PC-3 (cell line): ENCODE results near the gene SPSB1. TPM values are rescaled to one million over a fixed set of nuclear protein-coding genes. Genes with fewer than 3 reads are reported as not detected.

Experiments used
- ATAC-seq: fragments of 200-7000 bp; cut with Tn5 transposase; 2 replicates; pipeline ENCODE4 v1.9.1; 2020; ENCODE audit warnings: mild to moderate bottlenecking, moderate library complexity
- BruUV-seq: library from RNA; stranded (reverse); fragments of 400-500 nt; replicated peaks from 2 replicates; lab custom pipeline; 2021; lab: Mats Ljungman, UMichigan
- CTCF ChIA-PET: fragments of 300-600 bp; sonication (Branson Sonifier 250); formaldehyde crosslinking; loops from one replicate; lab custom pipeline; 2022; ENCODE audit warnings: antibody characterized with exemption; lab: Charles Lee
- POLR2A ChIA-PET: fragments of 300-600 bp; sonication (Branson Sonifier 250); formaldehyde crosslinking; loops from one replicate; lab custom pipeline; 2022; ENCODE audit warnings: antibody characterized with exemption; ENCODE audit not compliant: unreplicated experiment; lab: Charles Lee
- DNase-seq: peaks from one replicate; pipeline ENCODE4 v3.0.0-alpha.2; 2015
- H2AFZ ChIP-seq: fragments of 300-600 bp; sonication (generic); 2 replicates; pipeline ENCODE4 v1.6.0; 2016; ENCODE audit warnings: antibody characterized with exemption, low read length
- H3F3A ChIP-seq: fragments of 300-600 bp; sonication (generic); one replicate; pipeline ENCODE4 v1.6.0; 2017; ENCODE audit warnings: antibody characterized with exemption, low read length, control low read depth, mild to moderate bottlenecking; ENCODE audit not compliant: unreplicated experiment
- H3K27ac ChIP-seq: fragments of 300-600 bp; sonication (generic); 2 replicates; pipeline ENCODE4 v1.5.1; 2016; ENCODE audit warnings: mild to moderate bottlenecking, low read length
- H3K27me3 ChIP-seq: fragments of 300-600 bp; sonication (generic); 2 replicates; pipeline ENCODE4 v1.6.1; 2016; ENCODE audit warnings: low read length, mixed read lengths
- H3K36me3 ChIP-seq: fragments of 300-600 bp; sonication (generic); 2 replicates; pipeline ENCODE4 v1.6.1; 2016; ENCODE audit warnings: low read depth, mixed run types, low read length, mixed read lengths
- H3K4me1 ChIP-seq: fragments of 300-600 bp; sonication (generic); 2 replicates; pipeline ENCODE4 v1.5.1; 2016; ENCODE audit warnings: low read length; ENCODE audit not compliant: insufficient read depth
- H3K4me2 ChIP-seq: fragments of 300-600 bp; sonication (generic); 2 replicates; pipeline ENCODE4 v1.6.0; 2016; ENCODE audit warnings: low read length
- H3K4me3 ChIP-seq: fragments of 300-600 bp; sonication (generic); 2 replicates; pipeline ENCODE4 v1.5.1; 2016; ENCODE audit warnings: mild to moderate bottlenecking, low read length, mixed read lengths
- H3K79me2 ChIP-seq: fragments of 300-600 bp; sonication (generic); 2 replicates; pipeline ENCODE4 v1.6.1; 2017; ENCODE audit warnings: low read length, mixed read lengths
- H3K9ac ChIP-seq: fragments of 300-600 bp; sonication (generic); 2 replicates; pipeline ENCODE4 v1.6.0; 2016; ENCODE audit warnings: mild to moderate bottlenecking, low read length
- H3K9me2 ChIP-seq: fragments of 300-600 bp; sonication (generic); replicated peaks from 2 replicates; pipeline ENCODE4 v1.6.1; 2016; ENCODE audit warnings: mixed run types, low read length, mixed read lengths
- H3K9me3 ChIP-seq: fragments of 300-600 bp; sonication (generic); 2 replicates; pipeline ENCODE4 v1.6.1; 2016; ENCODE audit warnings: low read length, mixed read lengths
- H4K20me1 ChIP-seq: fragments of 300-600 bp; sonication (generic); 2 replicates; pipeline ENCODE4 v1.6.1; 2016; ENCODE audit warnings: low read length, mixed read lengths
- CTCF ChIP-seq: fragments of 300-600 bp; sonication (generic); conservative IDR thresholded peaks from 2 replicates; pipeline ENCODE4 v1.5.1; 2017; ENCODE audit warnings: antibody characterized with exemption, low read depth, mild to moderate bottlenecking, low read length
- EZH2 ChIP-seq: fragments of 300-600 bp; sonication (generic); IDR thresholded peaks from one replicate; pipeline ENCODE4 v1.6.1; 2017; ENCODE audit warnings: antibody characterized with exemption, mild to moderate bottlenecking, low read length; ENCODE audit not compliant: unreplicated experiment
- EZH2phosphoT487 ChIP-seq: fragments of 300-600 bp; sonication (generic); IDR thresholded peaks from 2 replicates; pipeline ENCODE4 v1.6.1; 2018; ENCODE audit warnings: mild to moderate bottlenecking, antibody characterized with exemption, low read length, borderline replicate concordance
- intact Hi-C: fragments of 100-400 bp; cut with micrococcal nuclease; formaldehyde crosslinking; loops from 2 replicates; pipeline ENCODE4 v1.9.0; 2023
- total RNA-seq: library from RNA; depleted of rRNA; stranded (reverse); fragments of >200 nt; gene quantifications from 2 replicates; pipeline ENCODE4 v1.2.3, GENCODE V29; 2014

Gene SPSB1
- total RNA-seq, 1 experiment from 2014 or later = 18.1 TPM

- intact Hi-C loops = loop anchor here (5.0 kb wide), 1 partner anchor 122 kb away; the partner anchor contains the start of gene SPSB1
Observed at GRCh38 chr1:9413877-9414213, 121.2 kb downstream of the SPSB1 start.

GRCh38 chr1:9416506-9416905, 123.8 kb downstream of the SPSB1 start:
- no peak for TF ChIP-seq EZH2
- TF ChIP-seq EZH2phosphoT487 = no peak
- TF ChIP-seq CTCF = no peak
- Histone ChIP-seq H4K20me1 (no peaks in the 10 kb centered on the region), H3K4me3 (no peak overlapping the region), H3K36me3 (no peaks in the 10 kb centered on the region), H3K9ac (no peak overlapping the region), H3K79me2 (no peaks in the 10 kb centered on the region), H3K27ac (no peak overlapping the region), H3K27me3 (no peaks in the 10 kb centered on the region), H2AFZ (no peak overlapping the region), H3K9me2 (no peaks in the 10 kb centered on the region), H3K4me2 (no peak overlapping the region), H3K9me3 (no peaks in the 10 kb centered on the region), H3F3A (no peaks in the 10 kb centered on the region), H3K4me1 (peaks cover 19% of the 10 kb centered on the region)
- CTCF ChIA-PET = no interaction called here
- POLR2A ChIA-PET = no interaction called here
- BruUV-seq = no TSS peak
- DNase-seq (no peak), ATAC-seq (no peak)
- intact Hi-C loops = no loop called here

More at GRCh38 chr1:9413877-9414213, 121.2 kb downstream of the SPSB1 start:
- BruUV-seq = no TSS peak
- H3K4me1 ChIP-seq = peaks cover 19% of the 10 kb centered on the region
- no peaks in the 10 kb centered on the region for H3K79me2 ChIP-seq
- no peaks in the 10 kb centered on the region for H3F3A ChIP-seq
- POLR2A ChIA-PET = no interaction called here
- ATAC-seq (no peak; the same call in 1 of the 2 replicates), DNase-seq (no peak)
- CTCF ChIA-PET = no interaction called here
- H2AFZ ChIP-seq = peak overlapping the region; percentile 59
- H3K4me2 ChIP-seq = peak overlapping the region; percentile 62
- no peak overlapping the region for H3K4me3 ChIP-seq
- H3K9me2 ChIP-seq = no peaks in the 10 kb centered on the region
- no peaks in the 10 kb centered on the region for H3K9me3 ChIP-seq
- no peak for TF ChIP-seq EZH2
- H4K20me1 ChIP-seq = no peaks in the 10 kb centered on the region
- no peaks in the 10 kb centered on the region for H3K27me3 ChIP-seq
- peak overlapping the region; percentile 13; the same call in 1 of the 2 replicates for H3K9ac ChIP-seq
- H3K27ac ChIP-seq = peak overlapping the region; percentile 65
- H3K36me3 ChIP-seq = no peaks in the 10 kb centered on the region

- intact Hi-C loops = no loop called here
- no peak for TF ChIP-seq EZH2
- TF ChIP-seq CTCF = no peak
- H3K27ac ChIP-seq = no peak overlapping the region
- no peak overlapping the region for H3K4me2 ChIP-seq
- BruUV-seq = no TSS peak
- H2AFZ ChIP-seq = no peak overlapping the region
- ATAC-seq (no peak), DNase-seq (no peak)
- POLR2A ChIA-PET = no interaction called here
- H3F3A ChIP-seq = no peaks in the 10 kb centered on the region
- H3K9me2 ChIP-seq = no peaks in the 10 kb centered on the region
- CTCF ChIA-PET = no interaction called here
- H4K20me1 ChIP-seq = no peaks in the 10 kb centered on the region
- H3K79me2 ChIP-seq = no peaks in the 10 kb centered on the region
- no peak overlapping the region for H3K9ac ChIP-seq
- no peaks in the 10 kb centered on the region for H3K9me3 ChIP-seq
- peaks cover 19% of the 10 kb centered on the region for H3K4me1 ChIP-seq
- no peak overlapping the region for H3K4me3 ChIP-seq
- H3K36me3 ChIP-seq = no peaks in the 10 kb centered on the region
- H3K27me3 ChIP-seq = no peaks in the 10 kb centered on the region
Observed at GRCh38 chr1:9416918-9417500, 124.3 kb downstream of the SPSB1 start.
